Left lung (tissue), 10 donors: ENCODE data around the gene GATD1. TPM values are rescaled to one million over a fixed set of nuclear protein-coding genes. Genes with fewer than 3 reads are reported as not detected.
A peak's percentile ranks its signal among the peaks of the same experiment; 100 is the strongest.

Source experiments
- ATAC-seq: fragments of 200-7000 bp; cut with Tn5 transposase; one replicate; pipeline ENCODE4 v1.9.1; 2020; ENCODE audit warnings: moderate library complexity
- DNase-seq, 4 donors: peaks; one replicate each; pipeline ENCODE4 v3.0.0-alpha.2; 2013 to 2020
- H3K27ac ChIP-seq, 2 donors: fragments of 200-600 bp; sonication (generic) in 1 of 2; one replicate each; pipeline versions ENCODE4 v1.5.0 to v1.8.0; 2020 to 2021
- H3K27me3 ChIP-seq, 2 donors: fragments of 200-600 bp; sonication (generic) in 1 of 2; one replicate each; pipeline versions ENCODE4 v1.5.0 to v1.8.0; 2020 to 2021
- H3K36me3 ChIP-seq, 2 donors: fragments of 200-600 bp; sonication (generic) in 1 of 2; one replicate each; pipeline versions ENCODE4 v1.5.0 to v1.8.0; 2020 to 2021
- H3K4me1 ChIP-seq, 2 donors: fragments of 200-600 bp; one replicate each; pipeline ENCODE4 v1.8.0; 2021
- H3K4me3 ChIP-seq, 2 donors: fragments of 200-600 bp; sonication (generic) in 1 of 2; one replicate each; pipeline versions ENCODE4 v1.5.0 to v1.8.0; 2020 to 2021; ENCODE audit warnings: mild to moderate bottlenecking in 1 of 2
- H3K9me3 ChIP-seq, 2 donors: fragments of 200-600 bp; sonication (generic) in 1 of 2; one replicate each; pipeline versions ENCODE4 v1.5.0 to v1.8.0; 2020 to 2021
- intact Hi-C, 2 donors: fragments of 100-400 bp; cut with DNase I; formaldehyde crosslinking; loops; one replicate each; pipeline versions ENCODE4 v1.11.2 to v1.14.2; 2022
- polyA plus RNA-seq, 6 donors: library from polyadenylated mRNA; unstranded; fragments of 120-200 nt; gene quantifications; one replicate each; pipeline ENCODE4 v1.2.1, GENCODE V29; 2013; ENCODE audit not compliant: insufficient read length in 6 of 6
- total RNA-seq, 2 donors: library from RNA; stranded (reverse); fragmentation: NEBNext Ultra II Directional; extraction: Animal tissue kit (Norgen Biotek cat#: 25700); gene quantifications; one replicate each; pipeline ENCODE4 v1.2.1, GENCODE V29; 2021
- TF ChIP-seq, protein P1 (sequence below), 2 donors: fragments of 200-600 bp; sonication (generic) in 1 of 2; IDR thresholded peaks; one replicate each; pipeline versions ENCODE4 v1.5.0 to v1.8.0; 2021; ENCODE audit warnings: antibody characterized with exemption in 2 of 2
- donor health status: DM: no; HTN: yes; CAD: no.
- donor health status: DM: no; HTN: no; CAD: no.

GATD1 gene
- total and polyA plus RNA-seq, 8 donors: 51.7 to 87.1 (median 64.7) TPM

DNA sequence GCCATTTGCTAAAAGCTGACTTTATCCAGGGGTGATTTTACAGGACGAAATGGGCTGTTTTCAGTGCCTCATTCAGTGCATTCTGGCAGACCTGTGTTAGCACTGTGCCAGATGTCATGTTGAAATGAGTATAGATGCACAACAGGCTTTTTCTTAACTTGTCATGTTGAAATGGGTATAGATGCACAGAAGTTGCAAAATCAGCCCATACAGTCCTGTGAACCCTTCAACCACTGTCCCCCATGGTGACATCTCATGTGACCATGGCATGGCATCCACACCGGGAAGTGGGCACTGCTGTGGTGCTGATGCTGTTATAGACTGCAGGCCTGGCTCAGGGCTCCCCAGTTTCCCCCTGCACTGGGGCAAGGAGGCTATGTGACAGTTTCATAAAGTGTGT lies 27.6 kb downstream of the GATD1 start:
- Histone ChIP-seq H3K4me1 (peaks cover 11 to 55% of the 10 kb centered on the region in 2 donors), H3K9me3 (no peaks in the 10 kb centered on the region), H3K27me3 (no peaks in the 10 kb centered on the region), H3K4me3 (peak overlapping the region in 1 of 2 donors; percentile 95), H3K36me3 (peaks cover 0 to 15% of the 10 kb centered on the region in 2 donors), H3K27ac (peak overlapping the region in 1 of 2 donors; percentile 90)
- intact Hi-C loops: no loop called here
- DNase-seq (no peak), ATAC-seq (no peak)
- TF ChIP-seq, protein P1, sequence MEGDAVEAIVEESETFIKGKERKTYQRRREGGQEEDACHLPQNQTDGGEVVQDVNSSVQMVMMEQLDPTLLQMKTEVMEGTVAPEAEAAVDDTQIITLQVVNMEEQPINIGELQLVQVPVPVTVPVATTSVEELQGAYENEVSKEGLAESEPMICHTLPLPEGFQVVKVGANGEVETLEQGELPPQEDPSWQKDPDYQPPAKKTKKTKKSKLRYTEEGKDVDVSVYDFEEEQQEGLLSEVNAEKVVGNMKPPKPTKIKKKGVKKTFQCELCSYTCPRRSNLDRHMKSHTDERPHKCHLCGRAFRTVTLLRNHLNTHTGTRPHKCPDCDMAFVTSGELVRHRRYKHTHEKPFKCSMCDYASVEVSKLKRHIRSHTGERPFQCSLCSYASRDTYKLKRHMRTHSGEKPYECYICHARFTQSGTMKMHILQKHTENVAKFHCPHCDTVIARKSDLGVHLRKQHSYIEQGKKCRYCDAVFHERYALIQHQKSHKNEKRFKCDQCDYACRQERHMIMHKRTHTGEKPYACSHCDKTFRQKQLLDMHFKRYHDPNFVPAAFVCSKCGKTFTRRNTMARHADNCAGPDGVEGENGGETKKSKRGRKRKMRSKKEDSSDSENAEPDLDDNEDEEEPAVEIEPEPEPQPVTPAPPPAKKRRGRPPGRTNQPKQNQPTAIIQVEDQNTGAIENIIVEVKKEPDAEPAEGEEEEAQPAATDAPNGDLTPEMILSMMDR (IDR thresholded peaks at IDR 0.05): no peak

DNA sequence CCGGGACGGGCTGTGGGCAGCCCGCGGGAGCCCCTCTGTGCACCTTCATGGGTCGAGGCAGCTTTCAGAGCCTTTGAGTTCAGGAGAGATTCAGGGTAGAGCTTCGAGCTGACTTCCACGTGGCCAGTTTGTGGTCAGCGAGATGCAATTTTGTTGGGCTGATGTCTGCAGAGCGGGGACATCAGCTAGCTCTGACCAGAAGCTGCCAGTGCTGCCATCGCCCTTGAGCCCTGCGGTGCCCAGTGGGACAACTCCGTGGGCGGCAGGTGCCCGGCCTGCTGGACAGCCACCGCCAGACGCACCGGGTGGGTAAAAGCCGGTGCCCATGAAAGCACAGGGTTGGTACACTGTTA lies 29.3 kb downstream of the GATD1 start:
- no peaks in the 10 kb centered on the region for H3K9me3 ChIP-seq
- peaks cover 11 to 47% of the 10 kb centered on the region in 2 donors for H3K4me1 ChIP-seq
- intact Hi-C loops: no loop called here
- H3K4me3 ChIP-seq: peak overlapping the region; percentile 85 to 95
- peak overlapping the region; percentile 80 to 90 for H3K27ac ChIP-seq
- H3K27me3 ChIP-seq: no peaks in the 10 kb centered on the region
- TF ChIP-seq, protein P1 (IDR thresholded peaks at IDR 0.05): no peak
- peak; percentile 19 for ATAC-seq
- DNase-seq: peak in 1 of 4 donors; percentile 87
- H3K36me3 ChIP-seq: peaks cover 0 to 9% of the 10 kb centered on the region in 2 donors

DNA sequence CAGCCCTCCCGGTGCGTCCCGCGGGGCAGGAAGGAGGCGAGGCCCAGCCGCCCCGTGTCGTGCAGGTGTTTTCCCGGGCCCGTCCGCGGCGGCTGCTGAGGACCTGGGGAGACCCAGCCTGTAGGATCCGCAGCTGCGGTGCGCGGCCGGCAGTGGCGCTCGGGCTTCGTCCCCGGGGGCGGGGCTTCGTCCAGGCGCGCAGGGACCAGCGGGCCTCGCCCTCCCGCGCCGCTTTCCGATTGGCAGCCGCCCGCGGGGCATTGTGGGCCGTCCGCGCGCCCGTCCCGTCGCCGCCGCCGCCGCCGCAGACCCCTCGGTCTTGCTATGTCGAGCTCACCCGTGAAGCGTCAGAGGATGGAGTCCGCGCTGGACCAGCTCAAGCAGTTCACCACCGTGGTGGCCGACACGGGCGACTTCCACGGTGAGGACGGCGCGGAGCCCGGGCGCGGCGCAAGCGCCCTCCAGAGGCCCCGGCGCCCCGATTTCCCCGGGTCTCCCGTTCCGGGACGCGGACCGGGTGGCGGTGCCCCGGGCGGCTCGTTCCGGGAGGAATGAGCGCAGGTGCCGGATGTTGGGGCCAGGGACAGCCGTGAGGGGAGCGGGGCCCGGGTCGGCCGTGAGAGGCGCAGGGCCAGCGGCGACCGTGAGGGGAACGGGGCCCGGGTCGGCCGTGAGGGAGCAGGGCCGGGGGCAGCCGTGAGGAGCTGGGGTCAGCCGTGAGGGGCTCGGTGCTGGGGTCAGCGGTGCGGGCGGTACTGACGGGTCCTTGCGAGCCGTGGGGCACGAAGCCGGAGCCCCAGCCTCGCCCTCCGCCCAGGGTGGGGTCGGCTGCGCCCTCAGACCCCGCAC lies 29.9 kb downstream of the GATD1 start, which contains the start of gene TALDO1:
Gene TALDO1, plus strand, starts transcription at position 307 of the 849 bp plus-strand sequence. Its CDS starts 18 bp downstream, at position 325.
- intact Hi-C loops: no loop called here
- peak; percentile 84 to 99 (median 92) for DNase-seq
- H3K36me3 ChIP-seq: peaks cover 0 to 3% of the 10 kb centered on the region in 2 donors
- TF ChIP-seq, protein P1 (IDR thresholded peaks at IDR 0.05): peak; percentile 15 to 34
- H3K4me1 ChIP-seq: peaks cover 11 to 44% of the 10 kb centered on the region in 2 donors
- H3K9me3 ChIP-seq: no peaks in the 10 kb centered on the region
- H3K27ac ChIP-seq: peak within 1 kb of the TSS; percentile 80 to 90
- no peaks in the 10 kb centered on the region for H3K27me3 ChIP-seq
- peak within 1 kb of the TSS; percentile 85 to 95 for H3K4me3 ChIP-seq
- ATAC-seq: peak; percentile 98

DNA sequence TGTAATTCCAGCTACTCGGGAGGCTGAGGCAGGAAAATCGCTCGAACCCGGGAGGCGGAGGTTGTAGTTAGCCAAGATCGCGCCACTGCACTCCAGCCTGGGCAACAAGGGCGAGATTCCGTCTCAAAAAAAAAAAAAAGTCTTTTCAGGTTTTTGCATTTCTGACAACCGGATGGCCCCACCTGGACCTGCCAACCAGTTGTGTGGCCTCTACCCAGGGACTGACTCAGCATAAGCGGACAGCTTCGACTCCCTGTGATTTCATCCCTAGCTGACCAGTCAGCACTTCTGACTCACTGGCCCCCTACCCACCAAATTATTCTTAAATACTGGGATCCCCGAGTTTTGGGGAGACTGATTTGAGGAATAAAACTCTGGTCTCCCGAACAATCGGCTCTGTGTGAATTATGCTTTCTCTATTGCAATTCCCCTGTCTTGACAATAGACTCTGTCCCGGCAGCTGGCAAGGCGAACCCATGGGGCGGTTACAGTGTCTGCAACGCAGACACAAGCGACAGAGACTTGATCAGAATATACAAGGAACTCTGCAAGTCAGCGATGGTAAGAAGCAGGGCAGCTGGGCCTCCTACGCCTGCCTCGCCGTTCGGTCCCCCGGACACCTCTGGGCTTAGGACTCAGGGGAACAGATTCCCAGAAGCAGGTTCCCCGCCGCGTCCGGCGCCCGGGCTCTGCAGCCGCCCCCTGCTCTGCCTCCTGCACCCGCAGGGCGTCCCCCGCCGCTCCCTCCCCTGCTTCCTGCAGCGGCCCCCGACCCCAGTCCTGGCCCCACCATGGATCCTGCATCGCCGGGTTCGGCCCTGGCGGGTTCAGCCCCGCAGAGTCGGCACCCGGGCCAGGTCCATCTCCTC lies 30.8 kb downstream of the GATD1 start:
- Histone ChIP-seq H3K4me1 (peaks cover 11 to 44% of the 10 kb centered on the region in 2 donors), H3K27ac (peak overlapping the region; percentile 80 to 90), H3K27me3 (no peaks in the 10 kb centered on the region), H3K36me3 (no peaks in the 10 kb centered on the region), H3K4me3 (peak overlapping the region; percentile 85 to 95), H3K9me3 (no peaks in the 10 kb centered on the region)
- ATAC-seq (peak; percentile 34), DNase-seq (no peak)
- TF ChIP-seq, protein P1 (IDR thresholded peaks at IDR 0.05): no peak
- intact Hi-C loops: no loop called here
